HG03442 (cell line): ENCODE measurements around the gene MAGEA4.

ENCODE experiments used
- ATAC-seq: cut with Tn5 transposase; IDR thresholded peaks from one replicate; pipeline ENCODE4 v1.9.1; 2021; ENCODE audit warnings: mild to moderate bottlenecking, moderate library complexity; ENCODE audit not compliant: unreplicated experiment

The MAGEA4 gene

GRCh38 chrX:151923648-151924047, 11.0 kb downstream of the MAGEA4 start:
- ATAC-seq: no peak

GRCh38 chrX:151929126-151929525, 16.4 kb downstream of the MAGEA4 start:
- ATAC-seq: no peak

GRCh38 chrX:151935358-151935757, 22.7 kb downstream of the MAGEA4 start:
- ATAC-seq: no peak

- no peak for ATAC-seq
Measured at GRCh38 chrX:151938172-151938571, 25.5 kb downstream of the MAGEA4 start.

GRCh38 chrX:151954730-151955129, 42.0 kb downstream of the MAGEA4 start:
- no peak for ATAC-seq

GRCh38 chrX:151958101-151958500, 45.4 kb downstream of the MAGEA4 start:
- no peak for ATAC-seq

- no peak for ATAC-seq
Measured at GRCh38 chrX:151962034-151962433, 49.3 kb downstream of the MAGEA4 start.

- no peak for ATAC-seq
Measured at GRCh38 chrX:151966236-151966635, 53.5 kb downstream of the MAGEA4 start.

- ATAC-seq: no peak
Measured at GRCh38 chrX:151970027-151970426, 57.3 kb downstream of the MAGEA4 start.

- no peak for ATAC-seq
Measured at GRCh38 chrX:151970661-151971060, 58.0 kb downstream of the MAGEA4 start.

- no peak for ATAC-seq
Measured at GRCh38 chrX:151973060-151973661, 60.5 kb downstream of the MAGEA4 start.

- ATAC-seq: no peak
Measured at GRCh38 chrX:151973851-151974335, 61.2 kb downstream of the MAGEA4 start.
